HG03135 (cell line): Measurements from ENCODE around the gene ATXN3L.

Experiments
- ATAC-seq: cut with Tn5 transposase; IDR thresholded peaks from one replicate; pipeline ENCODE4 v1.9.1; 2021; ENCODE audit warnings: mild to moderate bottlenecking, moderate library complexity; ENCODE audit not compliant: unreplicated experiment

ATXN3L gene

GRCh38 chrX:13319953-13320352, at the start of gene ATXN3L:
Gene ATXN3L (minus strand): TSS chrX:13320053. CDS start chrX:13319934, 119 bp downstream.
- ATAC-seq: no peak

GRCh38 chrX:13369256-13370030, 49.6 kb upstream of the ATXN3L start:
- no peak for ATAC-seq

- no peak for ATAC-seq
These were observed 48.1 kb upstream of the ATXN3L start for GRCh38 chrX:13367950-13368349.

GRCh38 chrX:13366698-13367097, 46.8 kb upstream of the ATXN3L start:
- ATAC-seq: no peak

- no peak for ATAC-seq
These were observed 45.3 kb upstream of the ATXN3L start for GRCh38 chrX:13365161-13365560.

GRCh38 chrX:13364230-13364857, 44.5 kb upstream of the ATXN3L start:
- no peak for ATAC-seq

GRCh38 chrX:13360146-13360545, 40.3 kb upstream of the ATXN3L start:
- ATAC-seq: no peak

GRCh38 chrX:13357925-13358324, 38.1 kb upstream of the ATXN3L start:
- no peak for ATAC-seq

- ATAC-seq: no peak
These were observed 26.8 kb upstream of the ATXN3L start for GRCh38 chrX:13346646-13347045.

GRCh38 chrX:13345438-13345837, 25.6 kb upstream of the ATXN3L start:
- no peak for ATAC-seq

GRCh38 chrX:13345037-13345436, 25.2 kb upstream of the ATXN3L start:
- ATAC-seq: no peak

GRCh38 chrX:13341491-13342101, 21.7 kb upstream of the ATXN3L start:
- no peak for ATAC-seq

- no peak for ATAC-seq
These were observed 20.4 kb upstream of the ATXN3L start for GRCh38 chrX:13340182-13340791.

GRCh38 chrX:13339607-13340006, 19.8 kb upstream of the ATXN3L start:
- ATAC-seq: no peak

GRCh38 chrX:13338996-13339515, 19.2 kb upstream of the ATXN3L start:
- no peak for ATAC-seq

GRCh38 chrX:13334491-13334890, 14.6 kb upstream of the ATXN3L start:
- no peak for ATAC-seq

- no peak for ATAC-seq
These were observed 10.6 kb upstream of the ATXN3L start for GRCh38 chrX:13330446-13330845.

- no peak for ATAC-seq
These were observed 7.8 kb upstream of the ATXN3L start for GRCh38 chrX:13327666-13328065.

- ATAC-seq: no peak
These were observed 3.4 kb upstream of the ATXN3L start for GRCh38 chrX:13323241-13323640.

- ATAC-seq: no peak
These were observed 2.5 kb downstream of the ATXN3L start for GRCh38 chrX:13317366-13317765.

GRCh38 chrX:13311560-13311959, 8.3 kb downstream of the ATXN3L start:
- ATAC-seq: no peak
